ENCODE results near the gene GSTO1. TPM values are rescaled to one million over a fixed set of nuclear protein-coding genes. Genes with fewer than 3 reads are reported as not detected.
"Not testable (repeated sequence)": the region's sequence is repeated elsewhere in the genome, so short reads cannot be mapped to it uniquely, and the experiment has no call there.

The GSTO1 gene
- total and polyA plus RNA-seq, 11 donors, result 194 to 699 (median 224) TPM

DNA sequence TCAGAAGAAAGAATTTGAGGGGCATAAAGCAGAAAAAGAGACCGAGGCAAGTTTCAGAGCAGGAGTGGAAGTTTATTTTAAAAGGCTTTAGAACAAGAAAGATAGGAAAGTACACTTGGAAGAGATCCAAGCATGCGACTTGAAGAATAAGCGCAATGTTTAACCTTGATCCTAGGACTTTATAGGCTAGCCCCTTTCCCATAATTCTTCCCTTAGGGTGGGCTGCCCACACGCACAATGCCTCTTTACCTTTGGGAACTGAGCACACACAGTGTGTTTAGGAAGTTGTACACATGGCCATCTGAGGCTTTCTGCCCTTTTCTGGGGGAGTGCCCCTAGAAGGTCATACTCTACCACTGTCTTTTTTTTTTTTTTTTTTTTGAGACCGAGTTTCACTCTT, 11.2 kb upstream of the GSTO1 start:
- WGBS, 4 donors, result 69 to 76% (median 73%) methylated on average over 5 of the region's 5 CpGs
- Histone ChIP-seq H3K4me3 (no peak overlapping the region), H3K9me3 (peaks cover 0 to 7% (median 0%) of the 10 kb centered on the region in 12 donors), H3K27me3 (peaks cover 0 to 6% (median 0%) of the 10 kb centered on the region in 9 donors), H3K27ac (no peak overlapping the region), H3K4me1 (peaks cover 0 to 17% (median 0%) of the 10 kb centered on the region in 12 donors), H3K36me3 (no peaks in the 10 kb centered on the region)
- DNase-seq (no peak), ATAC-seq (no peak)
- intact Hi-C loops (cut with DNase I), result no loop called here
- no peak for TF ChIP-seq POLR2A (IDR thresholded peaks at IDR 0.05)
- TF ChIP-seq, protein P1, sequence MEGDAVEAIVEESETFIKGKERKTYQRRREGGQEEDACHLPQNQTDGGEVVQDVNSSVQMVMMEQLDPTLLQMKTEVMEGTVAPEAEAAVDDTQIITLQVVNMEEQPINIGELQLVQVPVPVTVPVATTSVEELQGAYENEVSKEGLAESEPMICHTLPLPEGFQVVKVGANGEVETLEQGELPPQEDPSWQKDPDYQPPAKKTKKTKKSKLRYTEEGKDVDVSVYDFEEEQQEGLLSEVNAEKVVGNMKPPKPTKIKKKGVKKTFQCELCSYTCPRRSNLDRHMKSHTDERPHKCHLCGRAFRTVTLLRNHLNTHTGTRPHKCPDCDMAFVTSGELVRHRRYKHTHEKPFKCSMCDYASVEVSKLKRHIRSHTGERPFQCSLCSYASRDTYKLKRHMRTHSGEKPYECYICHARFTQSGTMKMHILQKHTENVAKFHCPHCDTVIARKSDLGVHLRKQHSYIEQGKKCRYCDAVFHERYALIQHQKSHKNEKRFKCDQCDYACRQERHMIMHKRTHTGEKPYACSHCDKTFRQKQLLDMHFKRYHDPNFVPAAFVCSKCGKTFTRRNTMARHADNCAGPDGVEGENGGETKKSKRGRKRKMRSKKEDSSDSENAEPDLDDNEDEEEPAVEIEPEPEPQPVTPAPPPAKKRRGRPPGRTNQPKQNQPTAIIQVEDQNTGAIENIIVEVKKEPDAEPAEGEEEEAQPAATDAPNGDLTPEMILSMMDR (IDR thresholded peaks at IDR 0.05), result no peak

DNA sequence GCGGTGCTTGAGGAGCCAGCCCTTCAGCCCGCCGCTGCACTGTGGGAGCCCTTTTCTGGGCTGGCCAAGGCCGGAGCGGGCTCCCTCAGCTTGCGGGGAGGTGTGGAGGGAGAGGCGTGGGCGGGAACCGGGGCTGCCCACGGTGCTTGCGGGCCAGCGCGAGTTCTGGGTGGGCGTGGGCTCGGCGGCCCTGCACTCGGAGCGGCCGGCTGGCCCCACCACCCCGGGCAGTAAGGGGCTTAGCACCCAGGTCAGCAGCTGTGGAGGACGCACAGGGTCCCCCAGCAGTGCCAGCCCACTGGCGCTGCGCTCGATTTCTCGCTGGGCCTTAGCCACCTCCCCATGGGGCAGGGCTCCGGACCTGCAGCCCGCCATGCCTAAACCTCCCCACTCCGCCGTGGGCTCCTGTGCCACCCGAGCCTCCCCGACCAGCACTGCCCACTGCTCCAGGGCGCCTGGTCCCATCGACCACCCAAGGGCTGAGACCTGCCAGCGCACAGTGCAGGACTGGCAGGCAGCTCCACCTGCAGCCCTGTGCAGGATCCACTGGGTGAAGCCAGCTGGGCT, 9.5 kb upstream of the GSTO1 start:
- no peak overlapping the region for H3K27ac ChIP-seq
- peaks cover 0 to 6% (median 0%) of the 10 kb centered on the region in 9 donors for H3K27me3 ChIP-seq
- ATAC-seq (no peak), DNase-seq (no peak)
- WGBS, 4 donors, result 93 to 97% (median 96%) methylated on average over 7 to 34 of the region's 34 CpGs
- no peaks in the 10 kb centered on the region for H3K36me3 ChIP-seq
- H3K4me3 ChIP-seq, result no peak overlapping the region
- peaks cover 0 to 17% (median 0%) of the 10 kb centered on the region in 12 donors for H3K4me1 ChIP-seq
- TF ChIP-seq, protein P1 (IDR thresholded peaks at IDR 0.05), result no peak
- no peak for TF ChIP-seq POLR2A (IDR thresholded peaks at IDR 0.05)
- H3K9me3 ChIP-seq, result peaks cover 0 to 7% (median 0%) of the 10 kb centered on the region in 12 donors
- intact Hi-C loops (cut with DNase I), result no loop called here

DNA sequence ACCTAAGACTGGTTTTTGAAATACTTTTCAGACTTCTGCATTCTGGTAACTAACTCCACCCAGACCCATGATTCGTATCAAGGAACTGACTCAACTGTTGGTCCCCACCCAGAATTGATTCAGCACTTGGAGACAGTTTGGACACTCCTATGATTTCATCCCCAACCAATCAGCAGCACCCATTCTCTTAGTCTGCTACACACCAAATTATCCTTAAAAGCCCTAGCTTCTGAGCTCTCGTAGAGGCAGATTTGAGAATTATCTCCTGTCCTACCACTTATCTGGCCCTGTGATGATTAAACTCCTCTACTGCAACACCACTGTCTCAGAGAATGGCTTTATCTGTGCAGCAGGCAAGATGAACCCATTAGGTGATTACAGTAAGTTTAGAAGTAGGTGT, 7.7 kb upstream of the GSTO1 start:
- Histone ChIP-seq H3K4me3 (peak overlapping the region in 1 of 12 donors; percentile 13), H3K27ac (peak overlapping the region in 1 of 12 donors; percentile 87)
- peak in 3 of 4 donors; percentile 69 to 89 (median 78) for ATAC-seq

DNA sequence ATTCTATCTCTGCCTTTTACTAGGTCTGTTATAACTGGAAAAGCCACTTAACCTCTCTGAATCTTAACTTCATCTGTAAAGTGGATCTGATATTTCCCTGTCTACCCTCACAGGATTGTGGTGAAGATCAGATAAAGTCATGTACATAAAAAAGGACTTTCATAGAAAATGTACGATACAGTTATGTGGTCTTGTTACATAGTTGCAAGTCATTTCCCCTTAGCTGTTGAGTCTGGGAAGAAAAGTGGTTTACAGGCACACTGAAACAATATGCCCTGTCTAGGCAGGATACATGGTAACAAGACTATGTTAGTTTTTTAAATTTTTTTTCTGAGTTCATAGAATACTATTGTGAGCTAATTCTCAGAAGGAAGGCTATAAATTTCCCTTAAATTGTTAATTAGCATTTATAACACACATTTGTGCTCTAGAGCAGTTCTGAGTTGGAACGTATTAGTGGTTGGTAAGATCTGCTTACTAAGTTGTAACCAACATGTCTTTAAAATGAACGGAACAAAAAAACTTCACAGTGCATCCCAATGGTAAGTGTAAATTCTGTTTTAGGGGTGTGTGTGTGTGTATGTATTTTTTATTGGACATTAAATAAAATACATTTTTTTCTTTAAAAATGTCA, 7.1 kb upstream of the GSTO1 start:
- intact Hi-C loops (cut with DNase I), result no loop called here
- DNase-seq, result no peak
- H3K4me3 ChIP-seq, result peak overlapping the region in 1 of 12 donors; percentile 13
- peaks cover 0 to 6% (median 0%) of the 10 kb centered on the region in 9 donors for H3K27me3 ChIP-seq
- TF ChIP-seq POLR2A (IDR thresholded peaks at IDR 0.05), result no peak
- TF ChIP-seq, protein P1 (IDR thresholded peaks at IDR 0.05), result no peak
- ATAC-seq, result no peak
- H3K9me3 ChIP-seq, result peaks cover 0 to 7% (median 0%) of the 10 kb centered on the region in 12 donors
- peaks cover 0 to 17% (median 0%) of the 10 kb centered on the region in 12 donors for H3K4me1 ChIP-seq
- no peaks in the 10 kb centered on the region for H3K36me3 ChIP-seq
- peak overlapping the region in 1 of 12 donors; percentile 87 for H3K27ac ChIP-seq
- 81 to 92% (median 85%) methylated on average over 3 of the region's 3 CpGs for WGBS, 4 donors

More for the DNA sequence above, 7.7 kb upstream of the GSTO1 start:
- intact Hi-C loops (cut with DNase I), result no loop called here
- H3K36me3 ChIP-seq, result no peaks in the 10 kb centered on the region
- H3K27me3 ChIP-seq, result peaks cover 0 to 6% (median 0%) of the 10 kb centered on the region in 9 donors
- H3K9me3 ChIP-seq, result peaks cover 0 to 7% (median 0%) of the 10 kb centered on the region in 12 donors
- 52 to 67% (median 58%) methylated on average over 2 of the region's 2 CpGs for WGBS, 4 donors
- peaks cover 0 to 17% (median 0%) of the 10 kb centered on the region in 12 donors for H3K4me1 ChIP-seq
- no peak for DNase-seq
- TF ChIP-seq POLR2A (IDR thresholded peaks at IDR 0.05), result no peak
- TF ChIP-seq, protein P1 (IDR thresholded peaks at IDR 0.05), result no peak

DNA sequence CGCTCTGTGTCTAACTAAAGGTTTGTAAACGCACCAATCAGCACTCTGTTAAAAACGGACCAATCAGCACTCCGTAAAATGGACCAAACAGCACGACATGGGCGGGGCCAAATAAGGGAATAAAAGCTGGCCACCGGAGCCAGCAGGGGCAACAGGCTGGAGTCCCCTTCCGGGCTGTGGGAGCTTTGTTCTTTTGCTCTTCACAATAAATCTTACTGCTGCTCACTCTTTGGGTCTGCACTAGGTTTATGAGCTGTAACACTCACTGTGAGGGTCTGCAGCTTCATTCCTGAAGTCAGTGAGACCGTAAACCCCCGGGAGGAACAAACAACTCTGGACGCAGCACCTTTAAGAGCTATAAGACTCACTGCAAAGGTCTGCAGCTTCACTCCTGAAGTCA, 5.8 kb upstream of the GSTO1 start:
- ATAC-seq; DNase-seq; H3K27ac ChIP-seq; H3K36me3 ChIP-seq; H3K27me3 ChIP-seq; H3K9me3 ChIP-seq; intact Hi-C loops (cut with DNase I); H3K4me3 ChIP-seq: not testable (repeated sequence)
- 87 to 94% (median 91%) methylated on average over 11 of the region's 11 CpGs for WGBS, 4 donors
- H3K4me1 ChIP-seq, result peaks cover 0 to 21% (median 0%) of the 10 kb centered on the region in 12 donors

Data from heart left ventricle (tissue), 16 donors.